Nephron progenitor cell (in vitro differentiated cells): ENCODE measurements around the gene DIPK1B.

Experiments
- DNase-seq: peaks from one replicate; pipeline ENCODE4 v3.0.0; 2021
- H3K27ac Mint-ChIP-seq: 2 replicates; pipeline ENCODE4 v1.8.0; 2021; ENCODE audit warnings: mild to moderate bottlenecking, moderate library complexity, mixed read lengths
- H3K27me3 Mint-ChIP-seq: 2 replicates; pipeline ENCODE4 v1.8.0; 2021; ENCODE audit warnings: mild to moderate bottlenecking, low read depth, mixed read lengths; ENCODE audit not compliant: poor library complexity
- H3K36me3 Mint-ChIP-seq: 2 replicates; pipeline ENCODE4 v1.8.0; 2021; ENCODE audit warnings: low read depth, mixed read lengths
- H3K4me1 Mint-ChIP-seq: 2 replicates; pipeline ENCODE4 v1.8.0; 2021; ENCODE audit warnings: mixed read lengths
- H3K4me3 Mint-ChIP-seq: 2 replicates; pipeline ENCODE4 v1.8.0; 2021; ENCODE audit warnings: mild to moderate bottlenecking, moderate library complexity, mixed read lengths
- H3K9me3 Mint-ChIP-seq: 2 replicates; pipeline ENCODE4 v1.8.0; 2021; ENCODE audit warnings: mild to moderate bottlenecking, moderate library complexity, mixed read lengths
- TF ChIP-seq, protein P1 (sequence below): fragments of 200-600 bp; sonication (generic); IDR thresholded peaks from 2 replicates; pipeline ENCODE4 v1.5.0; 2021; ENCODE audit warnings: antibody characterized with exemption

Gene DIPK1B

DNA sequence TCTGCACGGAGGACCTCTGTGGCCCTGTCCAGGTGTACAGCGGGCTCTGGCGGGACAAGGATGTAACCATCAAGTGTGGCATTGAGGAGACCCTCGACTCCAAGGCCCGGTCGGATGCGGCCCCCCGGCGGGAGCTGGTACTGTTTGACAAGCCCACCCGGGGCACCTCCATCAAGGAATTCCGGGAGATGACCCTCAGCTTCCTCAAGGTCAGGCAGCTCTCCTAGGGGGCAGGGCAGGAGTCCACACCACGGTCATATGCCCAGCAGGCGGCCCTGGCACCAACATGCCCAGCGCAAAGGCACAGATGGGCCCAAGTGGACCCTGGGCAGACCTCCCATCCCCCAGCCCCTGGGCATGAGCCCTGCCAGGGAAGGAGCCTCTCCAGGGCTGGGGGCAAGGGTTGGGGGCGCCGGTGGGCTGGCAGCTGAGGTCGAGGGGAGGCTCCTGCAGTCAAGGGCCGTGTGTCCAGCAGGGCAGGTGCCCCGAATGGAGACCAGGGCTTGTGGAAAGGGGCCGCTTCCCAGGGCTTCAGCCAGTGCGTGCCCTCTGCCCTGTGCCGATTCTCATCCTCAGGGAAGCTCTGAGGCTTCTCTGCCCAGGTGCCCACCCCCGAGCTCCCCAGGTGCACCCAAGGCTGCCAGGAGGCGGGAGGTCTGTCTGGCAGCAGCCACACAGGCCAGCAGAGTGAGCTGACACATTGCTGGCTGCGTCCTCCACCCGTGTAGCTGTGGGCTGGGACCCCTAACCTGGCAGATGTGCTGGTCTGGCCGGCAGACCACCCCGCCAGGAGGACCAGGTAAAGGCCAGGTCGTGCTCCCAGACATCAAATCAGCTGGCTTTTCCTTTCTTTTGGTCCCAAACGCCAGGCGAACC lies 10.0 kb downstream of the DIPK1B start:
- TF ChIP-seq, protein P1, sequence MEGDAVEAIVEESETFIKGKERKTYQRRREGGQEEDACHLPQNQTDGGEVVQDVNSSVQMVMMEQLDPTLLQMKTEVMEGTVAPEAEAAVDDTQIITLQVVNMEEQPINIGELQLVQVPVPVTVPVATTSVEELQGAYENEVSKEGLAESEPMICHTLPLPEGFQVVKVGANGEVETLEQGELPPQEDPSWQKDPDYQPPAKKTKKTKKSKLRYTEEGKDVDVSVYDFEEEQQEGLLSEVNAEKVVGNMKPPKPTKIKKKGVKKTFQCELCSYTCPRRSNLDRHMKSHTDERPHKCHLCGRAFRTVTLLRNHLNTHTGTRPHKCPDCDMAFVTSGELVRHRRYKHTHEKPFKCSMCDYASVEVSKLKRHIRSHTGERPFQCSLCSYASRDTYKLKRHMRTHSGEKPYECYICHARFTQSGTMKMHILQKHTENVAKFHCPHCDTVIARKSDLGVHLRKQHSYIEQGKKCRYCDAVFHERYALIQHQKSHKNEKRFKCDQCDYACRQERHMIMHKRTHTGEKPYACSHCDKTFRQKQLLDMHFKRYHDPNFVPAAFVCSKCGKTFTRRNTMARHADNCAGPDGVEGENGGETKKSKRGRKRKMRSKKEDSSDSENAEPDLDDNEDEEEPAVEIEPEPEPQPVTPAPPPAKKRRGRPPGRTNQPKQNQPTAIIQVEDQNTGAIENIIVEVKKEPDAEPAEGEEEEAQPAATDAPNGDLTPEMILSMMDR = no peak
- DNase-seq = no peak
- Mint-ChIP-seq H3K4me1 (peaks cover 40% of the 10 kb centered on the region), H3K9me3 (no peaks in the 10 kb centered on the region), H3K36me3 (peaks cover 30% of the 10 kb centered on the region), H3K27ac (no peak overlapping the region), H3K27me3 (no peaks in the 10 kb centered on the region), H3K4me3 (no peak overlapping the region)

DNA sequence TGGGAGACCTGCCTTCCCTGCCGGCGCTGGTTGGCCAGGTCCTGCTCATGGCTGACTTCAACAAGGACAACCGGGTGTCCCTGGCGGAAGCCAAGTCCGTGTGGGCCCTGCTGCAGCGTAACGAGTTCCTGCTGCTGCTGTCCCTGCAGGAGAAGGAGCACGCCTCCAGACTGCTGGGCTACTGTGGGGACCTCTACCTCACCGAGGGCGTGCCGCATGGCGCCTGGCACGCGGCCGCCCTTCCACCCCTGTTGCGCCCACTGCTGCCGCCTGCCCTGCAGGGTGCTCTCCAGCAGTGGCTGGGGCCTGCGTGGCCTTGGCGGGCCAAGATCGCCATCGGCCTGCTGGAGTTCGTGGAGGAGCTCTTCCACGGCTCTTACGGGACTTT lies 10.6 kb downstream of the DIPK1B start:
- TF ChIP-seq, protein P1 = no peak
- H3K4me3 Mint-ChIP-seq = no peak overlapping the region
- DNase-seq = no peak
- no peaks in the 10 kb centered on the region for H3K27me3 Mint-ChIP-seq
- no peaks in the 10 kb centered on the region for H3K9me3 Mint-ChIP-seq
- H3K36me3 Mint-ChIP-seq = peaks cover 30% of the 10 kb centered on the region
- peaks cover 42% of the 10 kb centered on the region for H3K4me1 Mint-ChIP-seq
- H3K27ac Mint-ChIP-seq = no peak overlapping the region

DNA sequence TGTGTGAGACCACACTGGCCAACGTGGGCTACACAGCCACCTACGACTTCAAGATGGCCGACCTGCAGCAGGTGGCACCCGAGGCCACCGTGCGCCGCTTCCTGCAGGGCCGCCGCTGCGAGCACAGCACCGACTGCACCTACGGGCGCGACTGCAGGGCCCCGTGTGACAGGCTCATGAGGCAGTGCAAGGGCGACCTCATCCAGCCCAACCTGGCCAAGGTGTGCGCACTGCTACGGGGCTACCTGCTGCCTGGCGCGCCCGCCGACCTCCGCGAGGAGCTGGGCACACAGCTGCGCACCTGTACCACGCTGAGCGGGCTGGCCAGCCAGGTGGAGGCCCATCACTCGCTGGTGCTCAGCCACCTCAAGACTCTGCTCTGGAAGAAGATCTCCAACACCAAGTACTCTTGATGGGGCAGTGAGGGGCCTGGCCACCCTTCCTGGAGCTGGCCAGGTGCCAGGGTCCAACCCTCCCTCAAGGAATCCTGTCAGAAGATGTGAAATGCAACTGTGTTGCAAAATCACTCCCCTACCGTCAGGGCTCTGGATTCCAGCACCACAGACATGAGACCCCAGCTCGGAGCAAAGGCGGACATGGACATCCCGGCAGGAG lies 11.1 kb downstream of the DIPK1B start:
- Mint-ChIP-seq H3K9me3 (no peaks in the 10 kb centered on the region), H3K36me3 (peaks cover 30% of the 10 kb centered on the region), H3K4me1 (peaks cover 42% of the 10 kb centered on the region), H3K27ac (no peak overlapping the region), H3K27me3 (no peaks in the 10 kb centered on the region), H3K4me3 (no peak overlapping the region)
- DNase-seq = no peak
- TF ChIP-seq, protein P1 = no peak

DNA sequence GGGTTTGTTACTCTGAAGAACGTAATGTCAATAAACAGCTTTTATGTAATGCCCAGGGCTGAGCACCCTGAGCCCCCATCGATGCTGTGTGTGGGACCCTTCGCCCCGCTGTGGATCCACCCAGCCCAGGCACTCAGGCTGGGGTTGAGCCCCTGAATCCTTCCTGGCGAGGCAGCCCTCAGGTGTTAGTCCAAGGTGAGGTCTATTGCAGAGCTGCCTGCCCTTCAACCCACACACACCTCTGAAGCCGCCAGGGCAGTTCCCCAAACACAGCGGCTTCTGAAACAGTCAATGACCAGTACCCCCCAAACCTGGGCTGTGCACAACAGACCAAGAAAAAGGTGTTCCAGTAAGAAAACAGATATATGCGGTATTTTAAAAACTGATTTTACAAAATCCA lies 11.6 kb downstream of the DIPK1B start:
- H3K4me1 Mint-ChIP-seq = peaks cover 42% of the 10 kb centered on the region
- H3K4me3 Mint-ChIP-seq = no peak overlapping the region
- no peaks in the 10 kb centered on the region for H3K27me3 Mint-ChIP-seq
- no peak for DNase-seq
- no peaks in the 10 kb centered on the region for H3K9me3 Mint-ChIP-seq
- TF ChIP-seq, protein P1 = no peak
- H3K27ac Mint-ChIP-seq = no peak overlapping the region
- peaks cover 30% of the 10 kb centered on the region for H3K36me3 Mint-ChIP-seq

DNA sequence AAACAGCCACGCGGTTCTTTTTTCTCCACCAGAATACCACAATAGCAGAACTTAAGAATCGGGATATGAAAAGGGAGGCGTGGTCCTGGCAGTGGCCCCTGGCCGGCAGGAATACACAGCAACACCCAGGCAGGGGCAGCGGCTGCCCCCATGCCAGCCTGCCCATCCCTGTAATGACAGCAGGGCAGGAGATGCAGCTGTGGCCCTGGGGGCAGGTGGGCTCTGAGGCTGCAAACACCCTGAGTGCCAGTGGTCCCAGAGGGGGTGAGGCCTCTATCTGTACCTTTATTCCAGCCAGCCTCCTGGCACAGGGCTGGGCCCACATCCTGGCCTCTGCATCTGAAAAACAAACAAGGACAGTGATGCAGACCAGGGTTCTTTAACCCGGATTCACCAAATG lies 12.4 kb downstream of the DIPK1B start:
- no peak for DNase-seq
- H3K27ac Mint-ChIP-seq = no peak overlapping the region
- H3K9me3 Mint-ChIP-seq = no peaks in the 10 kb centered on the region
- TF ChIP-seq, protein P1 = no peak
- peaks cover 5% of the 10 kb centered on the region for H3K27me3 Mint-ChIP-seq
- no peak overlapping the region for H3K4me3 Mint-ChIP-seq
- peaks cover 30% of the 10 kb centered on the region for H3K36me3 Mint-ChIP-seq
- H3K4me1 Mint-ChIP-seq = peaks cover 42% of the 10 kb centered on the region
